OCI-LY1 (cell line): ENCODE measurements around the gene SEMG2.

Source experiments
- H2AFZ ChIP-seq: fragments of 200-600 bp; sonication (generic), shearing (Covaris generic); 2 replicates; pipeline ENCODE4 v1.6.0; 2014; ENCODE audit warnings: antibody characterized with exemption, mild to moderate bottlenecking, low read length
- H3F3A ChIP-seq: fragments of 200-600 bp; sonication (generic), shearing (Covaris generic); 2 replicates; pipeline ENCODE4 v1.6.0; 2014; ENCODE audit warnings: mild to moderate bottlenecking, antibody characterized with exemption, low read length, moderate library complexity; ENCODE audit not compliant: insufficient read depth
- H3K27ac ChIP-seq: fragments of 200-600 bp; sonication (generic); 2 replicates; pipeline ENCODE4 v1.5.1; 2014; ENCODE audit warnings: low read length, mixed run types, mild to moderate bottlenecking, low read depth; ENCODE audit not compliant: poor library complexity, severe bottlenecking
- H3K27me3 ChIP-seq: fragments of 200-600 bp; sonication (generic); 2 replicates; pipeline ENCODE4 v1.6.0; 2014; ENCODE audit warnings: antibody characterized with exemption, mild to moderate bottlenecking, low read length, moderate library complexity; ENCODE audit not compliant: insufficient read depth
- H3K36me3 ChIP-seq: fragments of 200-600 bp; sonication (generic); 2 replicates; pipeline ENCODE4 v1.6.1; 2014; ENCODE audit warnings: mild to moderate bottlenecking, antibody characterized with exemption, low read length, moderate library complexity, mixed read lengths; ENCODE audit not compliant: insufficient read depth
- H3K4me1 ChIP-seq: fragments of 200-600 bp; sonication (generic); 2 replicates; pipeline ENCODE4 v1.5.1; 2014; ENCODE audit warnings: mild to moderate bottlenecking, low read length, moderate library complexity; ENCODE audit not compliant: insufficient read depth, severe bottlenecking
- H3K4me2 ChIP-seq: fragments of 200-600 bp; sonication (generic), shearing (Covaris generic); 2 replicates; pipeline ENCODE4 v1.6.1; 2014; ENCODE audit warnings: low read length
- H3K4me3 ChIP-seq: fragments of 200-600 bp; sonication (generic); 2 replicates; pipeline ENCODE4 v1.5.1; 2014; ENCODE audit warnings: low read length, low read depth, mild to moderate bottlenecking, mixed read lengths; ENCODE audit not compliant: poor library complexity, severe bottlenecking
- H3K79me2 ChIP-seq: fragments of 200-600 bp; shearing (Covaris generic); 2 replicates; pipeline ENCODE4 v1.6.1; 2016; ENCODE audit warnings: mixed run types, low read length, mixed read lengths; ENCODE audit not compliant: insufficient read depth
- H3K9ac ChIP-seq: fragments of 200-600 bp; sonication (generic), shearing (Covaris generic); 2 replicates; pipeline ENCODE4 v1.6.1; 2014; ENCODE audit warnings: mild to moderate bottlenecking, low read length, mixed read lengths
- H3K9me2 ChIP-seq: fragments of 200-600 bp; sonication (generic), shearing (Covaris generic); 2 replicates; pipeline ENCODE4 v1.6.1; 2014; ENCODE audit warnings: low read depth, mild to moderate bottlenecking, low read length, mixed read lengths
- H3K9me3 ChIP-seq: fragments of 200-600 bp; shearing (Covaris generic); 2 replicates; pipeline ENCODE4 v1.6.1; 2014; ENCODE audit warnings: low read length, mixed read lengths
- H4K20me1 ChIP-seq: fragments of 200-600 bp; sonication (generic), shearing (Covaris generic); 2 replicates; pipeline ENCODE4 v1.6.0; 2016; ENCODE audit warnings: mild to moderate bottlenecking, low read length; ENCODE audit not compliant: insufficient read depth
- CTCF ChIP-seq: fragments of 200-600 bp; sonication (generic), shearing (Covaris generic); IDR thresholded peaks from 2 replicates; pipeline ENCODE4 v1.5.1; 2017; ENCODE audit warnings: mild to moderate bottlenecking, antibody characterized with exemption, low read length, moderate library complexity, mixed read lengths
- EZH2 ChIP-seq: fragments of 200-600 bp; sonication (generic), shearing (Covaris generic); IDR thresholded peaks from 2 replicates; pipeline ENCODE4 v1.8.0; 2017; ENCODE audit warnings: borderline replicate concordance, mixed run types, mild to moderate bottlenecking, antibody characterized with exemption, low read length, moderate library complexity, mixed read lengths

SEMG2 gene

GRCh38 chr20:45176526-45177267 lies 44.5 kb upstream of the SEMG2 start:
- Histone ChIP-seq H3K4me3 (no peak overlapping the region), H3K9me2 (no peaks in the 10 kb centered on the region), H3K4me1 (no peaks in the 10 kb centered on the region), H3K36me3 (no peaks in the 10 kb centered on the region), H4K20me1 (no peaks in the 10 kb centered on the region), H3K4me2 (no peak overlapping the region), H3F3A (no peaks in the 10 kb centered on the region), H2AFZ (no peak overlapping the region), H3K79me2 (no peaks in the 10 kb centered on the region), H3K9ac (no peak overlapping the region), H3K9me3 (no peaks in the 10 kb centered on the region), H3K27ac (no peak overlapping the region), H3K27me3 (peaks cover 2% of the 10 kb centered on the region; the same call in 1 of the 2 replicates)
- TF ChIP-seq CTCF (no peak), EZH2 (no peak)

- Histone ChIP-seq H3K36me3 (no peaks in the 10 kb centered on the region), H3K9me2 (no peaks in the 10 kb centered on the region), H3K9ac (no peak overlapping the region), H3K9me3 (no peaks in the 10 kb centered on the region), H4K20me1 (no peaks in the 10 kb centered on the region), H3K79me2 (no peaks in the 10 kb centered on the region), H3K27ac (no peak overlapping the region), H3K4me3 (no peak overlapping the region), H3K27me3 (peaks cover 4% of the 10 kb centered on the region; the same call in 1 of the 2 replicates), H3F3A (no peaks in the 10 kb centered on the region), H3K4me2 (no peak overlapping the region), H2AFZ (no peak overlapping the region), H3K4me1 (no peaks in the 10 kb centered on the region)
- TF ChIP-seq EZH2 (no peak), CTCF (no peak)
Measured at GRCh38 chr20:45179166-45179565, 42.0 kb upstream of the SEMG2 start.

GRCh38 chr20:45181639-45182038 lies 39.5 kb upstream of the SEMG2 start:
- no peaks in the 10 kb centered on the region for H3F3A ChIP-seq
- H3K27ac ChIP-seq: no peak overlapping the region
- no peak overlapping the region for H3K4me2 ChIP-seq
- H3K4me1 ChIP-seq: no peaks in the 10 kb centered on the region
- no peak overlapping the region for H3K9ac ChIP-seq
- H3K9me3 ChIP-seq: no peaks in the 10 kb centered on the region
- no peaks in the 10 kb centered on the region for H4K20me1 ChIP-seq
- no peaks in the 10 kb centered on the region for H3K36me3 ChIP-seq
- H3K27me3 ChIP-seq: peaks cover 4% of the 10 kb centered on the region; the same call in 1 of the 2 replicates
- no peak overlapping the region for H3K4me3 ChIP-seq
- TF ChIP-seq EZH2: no peak
- TF ChIP-seq CTCF: no peak
- no peaks in the 10 kb centered on the region for H3K79me2 ChIP-seq
- no peak overlapping the region for H2AFZ ChIP-seq
- H3K9me2 ChIP-seq: no peaks in the 10 kb centered on the region
